ENCODE data around the gene ZNF502. TPM values are rescaled to one million over a fixed set of nuclear protein-coding genes. Genes with fewer than 3 reads are reported as not detected.

The ZNF502 gene
- total RNA-seq, 1 donor from 2014 or later = not detected

- H3K4me1 Mint-ChIP-seq (ENCODE audit: unreplicated experiment) = no peaks in the 10 kb centered on the region
- H3K27ac Mint-ChIP-seq = no peak overlapping the region
- no peak for TF ChIP-seq CTCF (conservative IDR thresholded peaks at IDR 0.05)
- H3K9me3 Mint-ChIP-seq = peaks cover 31% of the 10 kb centered on the region
- no peaks in the 10 kb centered on the region for H3K27me3 Mint-ChIP-seq
- H3K4me3 Mint-ChIP-seq = no peak overlapping the region
- DNase-seq (ENCODE audit: extremely low spot score, unreplicated experiment) = no peak
- H3K36me3 Mint-ChIP-seq = no peaks in the 10 kb centered on the region
These were observed 9.0 kb downstream of the ZNF502 start for GRCh38 chr3:44721231-44722102.

- no peak overlapping the region for H3K4me3 Mint-ChIP-seq
- no peak for DNase-seq (ENCODE audit: extremely low spot score, unreplicated experiment)
- no peaks in the 10 kb centered on the region for H3K36me3 Mint-ChIP-seq
- no peaks in the 10 kb centered on the region for H3K27me3 Mint-ChIP-seq
- no peak for TF ChIP-seq CTCF (conservative IDR thresholded peaks at IDR 0.05)
- H3K4me1 Mint-ChIP-seq (ENCODE audit: unreplicated experiment) = no peaks in the 10 kb centered on the region
- peaks cover 31% of the 10 kb centered on the region for H3K9me3 Mint-ChIP-seq
- H3K27ac Mint-ChIP-seq = no peak overlapping the region
These were observed 9.6 kb downstream of the ZNF502 start for GRCh38 chr3:44722103-44722401.

GRCh38 chr3:44729384-44729910, 17.0 kb downstream of the ZNF502 start, which contains the start of gene ZNF501:
ZNF501 (plus strand) TSS chr3:44729635; CDS start chr3:44734422, 4,787 bp downstream.
- H3K4me3 Mint-ChIP-seq = peak within 1 kb of the TSS; percentile 93
- H3K27me3 Mint-ChIP-seq = no peaks in the 10 kb centered on the region
- H3K36me3 Mint-ChIP-seq = peaks cover 39% of the 10 kb centered on the region

GRCh38 chr3:44734646-44735168, 22.2 kb downstream of the ZNF502 start:
- H3K9me3 Mint-ChIP-seq = peaks cover 24% of the 10 kb centered on the region
- H3K27me3 Mint-ChIP-seq = no peaks in the 10 kb centered on the region
- TF ChIP-seq CTCF (conservative IDR thresholded peaks at IDR 0.05) = no peak
- H3K36me3 Mint-ChIP-seq = peaks cover 50% of the 10 kb centered on the region
- no peak overlapping the region for H3K4me3 Mint-ChIP-seq
- H3K27ac Mint-ChIP-seq = no peak overlapping the region
- no peaks in the 10 kb centered on the region for H3K4me1 Mint-ChIP-seq (ENCODE audit: unreplicated experiment)
- no peak for DNase-seq (ENCODE audit: extremely low spot score, unreplicated experiment)

More at GRCh38 chr3:44729384-44729910, 17.0 kb downstream of the ZNF502 start, which contains the start of gene ZNF501:
- no peak for TF ChIP-seq CTCF (conservative IDR thresholded peaks at IDR 0.05)
- Mint-ChIP-seq H3K27ac (peak within 1 kb of the TSS; percentile 95), H3K4me1 (ENCODE audit: unreplicated experiment) (no peaks in the 10 kb centered on the region), H3K9me3 (peaks cover 20% of the 10 kb centered on the region)
- peak; percentile 80 for DNase-seq (ENCODE audit: extremely low spot score, unreplicated experiment)

GRCh38 chr3:44761101-44761423, 48.6 kb downstream of the ZNF502 start:
- Mint-ChIP-seq H3K9me3 (no peaks in the 10 kb centered on the region), H3K4me3 (peak overlapping the region; percentile 90), H3K36me3 (peaks cover 44% of the 10 kb centered on the region), H3K27ac (peak overlapping the region; percentile 89), H3K4me1 (ENCODE audit: unreplicated experiment) (peaks cover 12% of the 10 kb centered on the region), H3K27me3 (no peaks in the 10 kb centered on the region)
- DNase-seq (ENCODE audit: extremely low spot score, unreplicated experiment) = no peak
- TF ChIP-seq CTCF (conservative IDR thresholded peaks at IDR 0.05) = no peak

Measured in type B pancreatic cell (in vitro differentiated cells).